NB4 (cell line): Measurements from ENCODE around the gene PTPRZ1.

Experiments
- POLR2A ChIP-seq: IDR thresholded peaks from 2 replicates; pipeline ENCODE4 v1.6.1; 2011; ENCODE audit warnings: mild to moderate bottlenecking; ENCODE audit not compliant: insufficient read length; ENCODE audit errors: extremely low read depth
- TF ChIP-seq, protein P1 (sequence below): IDR thresholded peaks from one replicate; pipeline ENCODE4 v1.5.1; 2012; ENCODE audit warnings: low read depth, low read length

DNA sequence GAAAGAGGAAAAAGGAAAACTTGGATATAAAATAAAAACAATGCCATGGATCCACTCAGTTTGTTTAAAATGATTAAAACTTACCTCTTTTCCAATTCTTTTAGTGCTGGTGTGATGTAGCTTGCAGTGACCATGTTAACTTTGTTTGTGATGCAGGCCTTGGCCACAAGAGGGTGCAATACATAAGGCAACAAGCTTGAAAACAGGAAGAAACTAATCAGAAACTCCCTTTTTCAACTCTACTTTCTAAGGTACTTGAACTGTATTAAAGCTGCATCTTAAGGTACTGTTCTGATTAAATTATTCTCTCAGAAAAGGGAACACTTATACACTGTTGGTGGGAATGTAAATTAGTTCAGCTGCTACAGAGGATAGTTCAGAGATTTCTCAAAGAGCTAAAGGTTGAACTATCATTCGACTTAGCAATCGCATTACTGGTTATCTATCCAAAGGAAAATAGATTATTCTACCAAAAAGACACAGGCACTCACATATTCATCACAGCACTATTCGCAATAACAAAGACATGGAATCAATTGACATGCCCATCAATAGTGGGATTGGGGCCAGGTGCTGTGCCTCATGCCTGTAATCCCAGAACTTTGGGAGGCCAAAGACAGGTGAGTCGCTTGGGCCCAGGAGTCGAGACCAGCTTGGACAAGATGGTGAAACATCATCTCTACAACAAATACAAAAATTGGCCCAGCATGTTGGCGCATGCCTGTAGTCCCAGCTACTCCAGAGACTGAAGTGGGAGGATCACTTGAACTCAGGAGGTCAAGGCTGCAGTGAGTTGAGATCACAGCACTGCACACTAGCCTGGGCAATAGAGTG is 220.2 kb downstream of the PTPRZ1 start:
- TF ChIP-seq POLR2A, result no peak
- TF ChIP-seq, protein P1, sequence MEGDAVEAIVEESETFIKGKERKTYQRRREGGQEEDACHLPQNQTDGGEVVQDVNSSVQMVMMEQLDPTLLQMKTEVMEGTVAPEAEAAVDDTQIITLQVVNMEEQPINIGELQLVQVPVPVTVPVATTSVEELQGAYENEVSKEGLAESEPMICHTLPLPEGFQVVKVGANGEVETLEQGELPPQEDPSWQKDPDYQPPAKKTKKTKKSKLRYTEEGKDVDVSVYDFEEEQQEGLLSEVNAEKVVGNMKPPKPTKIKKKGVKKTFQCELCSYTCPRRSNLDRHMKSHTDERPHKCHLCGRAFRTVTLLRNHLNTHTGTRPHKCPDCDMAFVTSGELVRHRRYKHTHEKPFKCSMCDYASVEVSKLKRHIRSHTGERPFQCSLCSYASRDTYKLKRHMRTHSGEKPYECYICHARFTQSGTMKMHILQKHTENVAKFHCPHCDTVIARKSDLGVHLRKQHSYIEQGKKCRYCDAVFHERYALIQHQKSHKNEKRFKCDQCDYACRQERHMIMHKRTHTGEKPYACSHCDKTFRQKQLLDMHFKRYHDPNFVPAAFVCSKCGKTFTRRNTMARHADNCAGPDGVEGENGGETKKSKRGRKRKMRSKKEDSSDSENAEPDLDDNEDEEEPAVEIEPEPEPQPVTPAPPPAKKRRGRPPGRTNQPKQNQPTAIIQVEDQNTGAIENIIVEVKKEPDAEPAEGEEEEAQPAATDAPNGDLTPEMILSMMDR, result peak; percentile 95
